Keratinocyte (primary cell): Measurements from ENCODE around the gene PPP1R16B. TPM values are rescaled to one million over a fixed set of nuclear protein-coding genes. Genes with fewer than 3 reads are reported as not detected.

ENCODE experiments used
- DNase-seq: peaks from one replicate; pipeline ENCODE4 v3.0.0-alpha.2; 2011; ENCODE audit warnings: low read depth, missing footprints, low spot score
- FAIRE-seq: peaks from 2 replicates; lab custom pipeline; 2011; peaks lifted over from hg19 to GRCh38; lab: Jason Lieb, UNC
- H2AFZ ChIP-seq: 2 replicates; pipeline ENCODE4 v1.6.0; 2012; ENCODE audit warnings: low read length, control low read depth, inconsistent platforms; ENCODE audit not compliant: control insufficient read depth
- H3K27ac ChIP-seq: 2 replicates; pipeline ENCODE4 v1.5.1; 2011; ENCODE audit warnings: low read length; ENCODE audit not compliant: control insufficient read depth, insufficient read depth
- H3K27me3 ChIP-seq: 3 replicates; pipeline ENCODE4 v1.6.0; 2011; ENCODE audit warnings: low read length; ENCODE audit not compliant: control insufficient read depth, insufficient read depth; ENCODE audit errors: extremely low read depth
- H3K36me3 ChIP-seq, 2 experiments: 2 replicates in 1 of 2; 3 replicates in 1 of 2; pipeline ENCODE4 v1.5.1; 2011; ENCODE audit warnings: low read length in 2 of 2, mild to moderate bottlenecking in 1 of 2; ENCODE audit not compliant: control insufficient read depth in 2 of 2, insufficient read depth in 2 of 2; ENCODE audit errors: extremely low read depth in 1 of 2
- H3K4me1 ChIP-seq: 3 replicates; pipeline ENCODE4 v1.5.1; 2011; ENCODE audit warnings: low read length; ENCODE audit not compliant: control insufficient read depth, insufficient read depth; ENCODE audit errors: extremely low read depth
- H3K4me2 ChIP-seq: 3 replicates; pipeline ENCODE4 v1.6.0; 2011; ENCODE audit warnings: low read depth, low read length; ENCODE audit not compliant: control insufficient read depth, insufficient read depth; ENCODE audit errors: extremely low read depth
- H3K4me3 ChIP-seq, 3 experiments: fragments of 200-600 bp in 1 of 3; sonication (generic) in 1 of 3; 2 replicates in 2 of 3; 3 replicates in 1 of 3; pipeline ENCODE4 v1.5.1; 2011 to 2016; ENCODE audit warnings: low read length in 3 of 3, mild to moderate bottlenecking in 3 of 3, control low read depth in 2 of 3, inconsistent platforms in 1 of 3, low read depth in 1 of 3, mixed read lengths in 1 of 3, mixed run types in 1 of 3, moderate library complexity in 1 of 3; ENCODE audit not compliant: control insufficient read depth in 2 of 3, insufficient read depth in 2 of 3; ENCODE audit errors: extremely low read depth in 1 of 3
- H3K79me2 ChIP-seq: 2 replicates; pipeline ENCODE4 v1.6.0; 2012; ENCODE audit warnings: low read length; ENCODE audit not compliant: control insufficient read depth, insufficient read depth
- H3K9ac ChIP-seq: 3 replicates; pipeline ENCODE4 v1.6.0; 2011; ENCODE audit warnings: low read length; ENCODE audit not compliant: control insufficient read depth, insufficient read depth; ENCODE audit errors: extremely low read depth
- H3K9me1 ChIP-seq: 3 replicates; pipeline ENCODE4 v1.6.0; 2011; ENCODE audit warnings: low read length; ENCODE audit not compliant: control insufficient read depth, insufficient read depth; ENCODE audit errors: extremely low read depth
- H3K9me3 ChIP-seq: 2 replicates; pipeline ENCODE4 v1.5.1; 2012; ENCODE audit warnings: low read depth, low read length; ENCODE audit not compliant: control insufficient read depth
- H4K20me1 ChIP-seq: 3 replicates; pipeline ENCODE4 v1.6.0; 2011; ENCODE audit warnings: low read length; ENCODE audit not compliant: control insufficient read depth, insufficient read depth; ENCODE audit errors: extremely low read depth
- EZH2 ChIP-seq: IDR thresholded peaks from one replicate; pipeline ENCODE4 v1.6.1; 2012; ENCODE audit warnings: inconsistent platforms, mild to moderate bottlenecking, low read length, moderate library complexity
- dilution Hi-C: fragments of 300-500 bp; cut with MboI; formaldehyde crosslinking; loops from one replicate; pipeline ENCODE4 v1.7.0; 2020; ENCODE audit warnings: low sequenced_read_pairs; ENCODE audit not compliant: extremely low pct_ligation_motif_present
- polyA plus RNA-seq, 5 experiments: library from polyadenylated mRNA; depleted of rRNA in 3 of 5; stranded (reverse) in 3 of 5; stranded (forward) in 1 of 5; unstranded in 1 of 5; fragments of >200 nt; gene quantifications; 1 replicate in 1 of 5; 2 replicates in 3 of 5; 3 replicates in 1 of 5; pipeline versions ENCODE4 v1.2.1 to v1.2.3, GENCODE V29; 2011 to 2012; ENCODE audit warnings: missing spikeins in 2 of 5, low read depth in 1 of 5, low replicate concordance in 1 of 5
- TF ChIP-seq, protein P1 (sequence below), 3 experiments: IDR thresholded peaks in 1 of 3; conservative IDR thresholded peaks in 1 of 3; optimal IDR thresholded peaks in 1 of 3; 2 replicates in 2 of 3; 3 replicates in 1 of 3; pipeline versions ENCODE3 to v1.5.1; 2011; ENCODE audit warnings: low read length in 3 of 3, mild to moderate bottlenecking in 3 of 3, moderate library complexity in 2 of 3, control low read depth in 1 of 3, inconsistent platforms in 1 of 3; ENCODE audit not compliant: insufficient read depth in 2 of 3; ENCODE audit errors: extremely low read depth in 1 of 3

Gene PPP1R16B
- polyA plus RNA-seq, 1 donor (not counting 4 experiments of a cell fraction or from before 2014, with no cell fraction given) = not detected

DNA sequence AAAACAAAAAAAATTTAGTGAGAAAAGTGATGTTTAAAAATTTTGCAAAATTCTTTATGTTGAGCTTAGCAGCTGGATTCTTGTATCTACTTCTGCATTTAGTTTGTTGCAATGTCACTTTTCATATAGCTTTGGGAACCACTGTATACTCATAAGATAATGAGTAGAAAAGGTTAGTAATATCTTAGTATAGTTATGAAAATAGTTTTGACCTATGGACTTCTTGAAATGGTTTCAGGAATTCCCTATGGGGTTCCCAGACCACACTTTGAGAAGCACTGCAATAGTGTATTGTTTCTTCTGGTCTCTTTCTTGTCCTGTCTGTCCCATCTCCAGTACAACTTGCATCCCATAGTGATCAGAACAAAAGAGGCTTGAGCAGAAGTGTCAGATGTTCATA is 29.4 kb downstream of the PPP1R16B start:
- Histone ChIP-seq H3K9ac (no peak overlapping the region), H2AFZ (no peak overlapping the region), H3K27ac (no peak overlapping the region), H4K20me1 (no peaks in the 10 kb centered on the region), H3K36me3 (no peaks in the 10 kb centered on the region), H3K27me3 (no peaks in the 10 kb centered on the region), H3K9me3 (no peaks in the 10 kb centered on the region), H3K79me2 (no peaks in the 10 kb centered on the region), H3K4me3 (no peak overlapping the region), H3K9me1 (no peaks in the 10 kb centered on the region), H3K4me2 (no peak overlapping the region), H3K4me1 (no peaks in the 10 kb centered on the region)
- FAIRE-seq = no peak
- dilution Hi-C loops = no loop called here
- no peak for TF ChIP-seq EZH2
- TF ChIP-seq, protein P1, sequence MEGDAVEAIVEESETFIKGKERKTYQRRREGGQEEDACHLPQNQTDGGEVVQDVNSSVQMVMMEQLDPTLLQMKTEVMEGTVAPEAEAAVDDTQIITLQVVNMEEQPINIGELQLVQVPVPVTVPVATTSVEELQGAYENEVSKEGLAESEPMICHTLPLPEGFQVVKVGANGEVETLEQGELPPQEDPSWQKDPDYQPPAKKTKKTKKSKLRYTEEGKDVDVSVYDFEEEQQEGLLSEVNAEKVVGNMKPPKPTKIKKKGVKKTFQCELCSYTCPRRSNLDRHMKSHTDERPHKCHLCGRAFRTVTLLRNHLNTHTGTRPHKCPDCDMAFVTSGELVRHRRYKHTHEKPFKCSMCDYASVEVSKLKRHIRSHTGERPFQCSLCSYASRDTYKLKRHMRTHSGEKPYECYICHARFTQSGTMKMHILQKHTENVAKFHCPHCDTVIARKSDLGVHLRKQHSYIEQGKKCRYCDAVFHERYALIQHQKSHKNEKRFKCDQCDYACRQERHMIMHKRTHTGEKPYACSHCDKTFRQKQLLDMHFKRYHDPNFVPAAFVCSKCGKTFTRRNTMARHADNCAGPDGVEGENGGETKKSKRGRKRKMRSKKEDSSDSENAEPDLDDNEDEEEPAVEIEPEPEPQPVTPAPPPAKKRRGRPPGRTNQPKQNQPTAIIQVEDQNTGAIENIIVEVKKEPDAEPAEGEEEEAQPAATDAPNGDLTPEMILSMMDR (optimal IDR thresholded peaks at IDR 0.05 in 1 of 3, IDR thresholded peaks at IDR 0.05 in 1 of 3, conservative IDR thresholded peaks at IDR 0.05 in 1 of 3; ENCODE audit: extremely low read depth in 1 of 3, insufficient read depth in 2 of 3, low read length in 3 of 3) = no peak
- no peak for DNase-seq

DNA sequence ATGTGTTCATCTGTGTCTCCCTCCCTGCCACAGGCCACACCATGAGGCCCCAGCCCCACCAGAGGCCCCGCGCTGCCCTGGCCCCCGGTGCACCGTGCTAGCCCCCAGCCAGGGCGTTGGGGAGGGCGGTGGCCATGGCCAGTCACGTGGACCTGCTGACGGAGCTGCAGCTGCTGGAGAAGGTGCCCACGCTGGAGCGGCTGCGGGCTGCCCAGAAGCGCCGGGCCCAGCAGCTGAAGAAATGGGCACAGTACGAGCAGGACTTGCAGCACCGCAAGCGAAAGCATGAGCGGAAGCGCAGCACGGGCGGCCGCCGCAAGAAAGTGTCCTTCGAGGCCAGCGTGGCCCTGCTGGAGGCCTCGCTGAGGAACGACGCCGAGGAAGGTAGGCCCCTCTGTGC is 30.3 kb downstream of the PPP1R16B start:
- Histone ChIP-seq H3K4me2 (no peak overlapping the region), H2AFZ (no peak overlapping the region), H4K20me1 (no peaks in the 10 kb centered on the region), H3K36me3 (no peaks in the 10 kb centered on the region), H3K9me1 (no peaks in the 10 kb centered on the region), H3K4me1 (no peaks in the 10 kb centered on the region), H3K9me3 (no peaks in the 10 kb centered on the region), H3K79me2 (no peaks in the 10 kb centered on the region), H3K27me3 (no peaks in the 10 kb centered on the region), H3K27ac (no peak overlapping the region), H3K4me3 (no peak overlapping the region), H3K9ac (no peak overlapping the region)
- FAIRE-seq (no peak), DNase-seq (no peak)
- dilution Hi-C loops = no loop called here
- TF ChIP-seq, protein P1 (optimal IDR thresholded peaks at IDR 0.05 in 1 of 3, IDR thresholded peaks at IDR 0.05 in 1 of 3, conservative IDR thresholded peaks at IDR 0.05 in 1 of 3; ENCODE audit: extremely low read depth in 1 of 3, insufficient read depth in 2 of 3, low read length in 3 of 3) = no peak
- TF ChIP-seq EZH2 = no peak
